Measurements from ENCODE around the gene COL28A1.

DNA sequence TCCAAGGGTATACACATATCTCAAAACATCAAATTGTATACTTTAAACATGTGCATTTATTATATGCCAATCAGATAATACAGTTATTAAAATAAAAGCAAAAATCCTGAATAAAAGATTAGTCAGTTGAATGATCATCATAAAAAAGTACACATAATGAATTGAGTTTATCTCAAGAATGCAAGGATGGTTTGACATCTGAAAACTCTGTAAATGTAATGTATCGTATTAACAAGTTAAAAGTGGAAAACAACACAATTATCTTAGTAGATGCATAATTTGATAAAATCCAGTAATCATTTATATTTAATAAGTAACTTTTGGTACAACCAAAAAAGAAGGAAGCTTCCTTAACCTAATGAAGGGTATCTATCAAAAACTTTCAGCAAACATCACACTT lies 86.6 kb downstream of the COL28A1 start:
- TF ChIP-seq, protein P1, sequence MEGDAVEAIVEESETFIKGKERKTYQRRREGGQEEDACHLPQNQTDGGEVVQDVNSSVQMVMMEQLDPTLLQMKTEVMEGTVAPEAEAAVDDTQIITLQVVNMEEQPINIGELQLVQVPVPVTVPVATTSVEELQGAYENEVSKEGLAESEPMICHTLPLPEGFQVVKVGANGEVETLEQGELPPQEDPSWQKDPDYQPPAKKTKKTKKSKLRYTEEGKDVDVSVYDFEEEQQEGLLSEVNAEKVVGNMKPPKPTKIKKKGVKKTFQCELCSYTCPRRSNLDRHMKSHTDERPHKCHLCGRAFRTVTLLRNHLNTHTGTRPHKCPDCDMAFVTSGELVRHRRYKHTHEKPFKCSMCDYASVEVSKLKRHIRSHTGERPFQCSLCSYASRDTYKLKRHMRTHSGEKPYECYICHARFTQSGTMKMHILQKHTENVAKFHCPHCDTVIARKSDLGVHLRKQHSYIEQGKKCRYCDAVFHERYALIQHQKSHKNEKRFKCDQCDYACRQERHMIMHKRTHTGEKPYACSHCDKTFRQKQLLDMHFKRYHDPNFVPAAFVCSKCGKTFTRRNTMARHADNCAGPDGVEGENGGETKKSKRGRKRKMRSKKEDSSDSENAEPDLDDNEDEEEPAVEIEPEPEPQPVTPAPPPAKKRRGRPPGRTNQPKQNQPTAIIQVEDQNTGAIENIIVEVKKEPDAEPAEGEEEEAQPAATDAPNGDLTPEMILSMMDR (IDR thresholded peaks at IDR 0.05): no peak
- TF ChIP-seq, protein P2, sequence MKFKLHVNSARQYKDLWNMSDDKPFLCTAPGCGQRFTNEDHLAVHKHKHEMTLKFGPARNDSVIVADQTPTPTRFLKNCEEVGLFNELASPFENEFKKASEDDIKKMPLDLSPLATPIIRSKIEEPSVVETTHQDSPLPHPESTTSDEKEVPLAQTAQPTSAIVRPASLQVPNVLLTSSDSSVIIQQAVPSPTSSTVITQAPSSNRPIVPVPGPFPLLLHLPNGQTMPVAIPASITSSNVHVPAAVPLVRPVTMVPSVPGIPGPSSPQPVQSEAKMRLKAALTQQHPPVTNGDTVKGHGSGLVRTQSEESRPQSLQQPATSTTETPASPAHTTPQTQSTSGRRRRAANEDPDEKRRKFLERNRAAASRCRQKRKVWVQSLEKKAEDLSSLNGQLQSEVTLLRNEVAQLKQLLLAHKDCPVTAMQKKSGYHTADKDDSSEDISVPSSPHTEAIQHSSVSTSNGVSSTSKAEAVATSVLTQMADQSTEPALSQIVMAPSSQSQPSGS (CRISPR knock-in tag; IDR thresholded peaks at IDR 0.05; ENCODE audit: borderline replicate concordance, low read depth): no peak
- TF ChIP-seq, protein P3, sequence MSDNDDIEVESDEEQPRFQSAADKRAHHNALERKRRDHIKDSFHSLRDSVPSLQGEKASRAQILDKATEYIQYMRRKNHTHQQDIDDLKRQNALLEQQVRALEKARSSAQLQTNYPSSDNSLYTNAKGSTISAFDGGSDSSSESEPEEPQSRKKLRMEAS (CRISPR knock-in tag; IDR thresholded peaks at IDR 0.05): no peak
- no peak for TF ChIP-seq MXD4 (CRISPR knock-in tag; IDR thresholded peaks at IDR 0.05; ENCODE audit: borderline replicate concordance)
- TF ChIP-seq NR2C2 (CRISPR knock-in tag; IDR thresholded peaks at IDR 0.05): no peak
- TF ChIP-seq, protein P4, sequence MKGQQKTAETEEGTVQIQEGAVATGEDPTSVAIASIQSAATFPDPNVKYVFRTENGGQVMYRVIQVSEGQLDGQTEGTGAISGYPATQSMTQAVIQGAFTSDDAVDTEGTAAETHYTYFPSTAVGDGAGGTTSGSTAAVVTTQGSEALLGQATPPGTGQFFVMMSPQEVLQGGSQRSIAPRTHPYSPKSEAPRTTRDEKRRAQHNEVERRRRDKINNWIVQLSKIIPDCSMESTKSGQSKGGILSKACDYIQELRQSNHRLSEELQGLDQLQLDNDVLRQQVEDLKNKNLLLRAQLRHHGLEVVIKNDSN (CRISPR knock-in tag; IDR thresholded peaks at IDR 0.05): no peak
- TF ChIP-seq, protein P5, sequence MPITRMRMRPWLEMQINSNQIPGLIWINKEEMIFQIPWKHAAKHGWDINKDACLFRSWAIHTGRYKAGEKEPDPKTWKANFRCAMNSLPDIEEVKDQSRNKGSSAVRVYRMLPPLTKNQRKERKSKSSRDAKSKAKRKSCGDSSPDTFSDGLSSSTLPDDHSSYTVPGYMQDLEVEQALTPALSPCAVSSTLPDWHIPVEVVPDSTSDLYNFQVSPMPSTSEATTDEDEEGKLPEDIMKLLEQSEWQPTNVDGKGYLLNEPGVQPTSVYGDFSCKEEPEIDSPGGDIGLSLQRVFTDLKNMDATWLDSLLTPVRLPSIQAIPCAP (CRISPR knock-in tag; IDR thresholded peaks at IDR 0.05): no peak
- TF ChIP-seq, protein P6, sequence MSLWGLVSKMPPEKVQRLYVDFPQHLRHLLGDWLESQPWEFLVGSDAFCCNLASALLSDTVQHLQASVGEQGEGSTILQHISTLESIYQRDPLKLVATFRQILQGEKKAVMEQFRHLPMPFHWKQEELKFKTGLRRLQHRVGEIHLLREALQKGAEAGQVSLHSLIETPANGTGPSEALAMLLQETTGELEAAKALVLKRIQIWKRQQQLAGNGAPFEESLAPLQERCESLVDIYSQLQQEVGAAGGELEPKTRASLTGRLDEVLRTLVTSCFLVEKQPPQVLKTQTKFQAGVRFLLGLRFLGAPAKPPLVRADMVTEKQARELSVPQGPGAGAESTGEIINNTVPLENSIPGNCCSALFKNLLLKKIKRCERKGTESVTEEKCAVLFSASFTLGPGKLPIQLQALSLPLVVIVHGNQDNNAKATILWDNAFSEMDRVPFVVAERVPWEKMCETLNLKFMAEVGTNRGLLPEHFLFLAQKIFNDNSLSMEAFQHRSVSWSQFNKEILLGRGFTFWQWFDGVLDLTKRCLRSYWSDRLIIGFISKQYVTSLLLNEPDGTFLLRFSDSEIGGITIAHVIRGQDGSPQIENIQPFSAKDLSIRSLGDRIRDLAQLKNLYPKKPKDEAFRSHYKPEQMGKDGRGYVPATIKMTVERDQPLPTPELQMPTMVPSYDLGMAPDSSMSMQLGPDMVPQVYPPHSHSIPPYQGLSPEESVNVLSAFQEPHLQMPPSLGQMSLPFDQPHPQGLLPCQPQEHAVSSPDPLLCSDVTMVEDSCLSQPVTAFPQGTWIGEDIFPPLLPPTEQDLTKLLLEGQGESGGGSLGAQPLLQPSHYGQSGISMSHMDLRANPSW (CRISPR knock-in tag; conservative IDR thresholded peaks at IDR 0.05; ENCODE audit: low read depth): no peak
- no peak for TF ChIP-seq TCF7 (CRISPR knock-in tag; IDR thresholded peaks at IDR 0.05; ENCODE audit: low read depth)
- TF ChIP-seq, protein P7, sequence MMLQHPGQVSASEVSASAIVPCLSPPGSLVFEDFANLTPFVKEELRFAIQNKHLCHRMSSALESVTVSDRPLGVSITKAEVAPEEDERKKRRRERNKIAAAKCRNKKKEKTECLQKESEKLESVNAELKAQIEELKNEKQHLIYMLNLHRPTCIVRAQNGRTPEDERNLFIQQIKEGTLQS (CRISPR knock-in tag; conservative IDR thresholded peaks at IDR 0.05): no peak
